Measurements from ENCODE around the gene PHF13. TPM values are rescaled to one million over a fixed set of nuclear protein-coding genes. Genes with fewer than 3 reads are reported as not detected.

PHF13 gene
- total and polyA plus RNA-seq, 2 of the 4 experiments (the other 2 are of a cell fraction) = 7.3 to 9.8 TPM

- H4K5ac ChIP-seq (ENCODE audit: low read depth, low read length) = no peak overlapping the region
- no TSS peak for BruUV-seq (replicated peaks)
These were observed 22.3 kb upstream of the PHF13 start for GRCh38 chr1:6591222-6591621.

More at GRCh38 chr1:6591222-6591621, 22.3 kb upstream of the PHF13 start:
- no peak overlapping the region for H4K91ac ChIP-seq (ENCODE audit: insufficient read depth, low read depth, low read length)
- CTCF ChIA-PET = no interaction called here
- TF ChIP-seq CEBPB (IDR thresholded peaks at IDR 0.05; ENCODE audit: low read depth, low read length) = no peak
- TF ChIP-seq MAFK (IDR thresholded peaks at IDR 0.05; ENCODE audit: low read depth, low read length) = no peak
- TF ChIP-seq NFE2L2 (IDR thresholded peaks at IDR 0.05; ENCODE audit: low read depth, low read length) = no peak
- TF ChIP-seq, protein P1, sequence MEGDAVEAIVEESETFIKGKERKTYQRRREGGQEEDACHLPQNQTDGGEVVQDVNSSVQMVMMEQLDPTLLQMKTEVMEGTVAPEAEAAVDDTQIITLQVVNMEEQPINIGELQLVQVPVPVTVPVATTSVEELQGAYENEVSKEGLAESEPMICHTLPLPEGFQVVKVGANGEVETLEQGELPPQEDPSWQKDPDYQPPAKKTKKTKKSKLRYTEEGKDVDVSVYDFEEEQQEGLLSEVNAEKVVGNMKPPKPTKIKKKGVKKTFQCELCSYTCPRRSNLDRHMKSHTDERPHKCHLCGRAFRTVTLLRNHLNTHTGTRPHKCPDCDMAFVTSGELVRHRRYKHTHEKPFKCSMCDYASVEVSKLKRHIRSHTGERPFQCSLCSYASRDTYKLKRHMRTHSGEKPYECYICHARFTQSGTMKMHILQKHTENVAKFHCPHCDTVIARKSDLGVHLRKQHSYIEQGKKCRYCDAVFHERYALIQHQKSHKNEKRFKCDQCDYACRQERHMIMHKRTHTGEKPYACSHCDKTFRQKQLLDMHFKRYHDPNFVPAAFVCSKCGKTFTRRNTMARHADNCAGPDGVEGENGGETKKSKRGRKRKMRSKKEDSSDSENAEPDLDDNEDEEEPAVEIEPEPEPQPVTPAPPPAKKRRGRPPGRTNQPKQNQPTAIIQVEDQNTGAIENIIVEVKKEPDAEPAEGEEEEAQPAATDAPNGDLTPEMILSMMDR (conservative IDR thresholded peaks at IDR 0.05; ENCODE audit: low read depth, low read length) = no peak
- TF ChIP-seq MXI1 (IDR thresholded peaks at IDR 0.05; ENCODE audit: borderline replicate concordance, low read depth, low read length) = no peak
- no peak for TF ChIP-seq POLR2A (IDR thresholded peaks at IDR 0.05; ENCODE audit: low read depth, low read length)
- no peak for TF ChIP-seq SMC3 (IDR thresholded peaks at IDR 0.05; ENCODE audit: low read depth, low read length)
- TF ChIP-seq, protein P2, sequence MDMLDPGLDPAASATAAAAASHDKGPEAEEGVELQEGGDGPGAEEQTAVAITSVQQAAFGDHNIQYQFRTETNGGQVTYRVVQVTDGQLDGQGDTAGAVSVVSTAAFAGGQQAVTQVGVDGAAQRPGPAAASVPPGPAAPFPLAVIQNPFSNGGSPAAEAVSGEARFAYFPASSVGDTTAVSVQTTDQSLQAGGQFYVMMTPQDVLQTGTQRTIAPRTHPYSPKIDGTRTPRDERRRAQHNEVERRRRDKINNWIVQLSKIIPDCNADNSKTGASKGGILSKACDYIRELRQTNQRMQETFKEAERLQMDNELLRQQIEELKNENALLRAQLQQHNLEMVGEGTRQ (IDR thresholded peaks at IDR 0.05; ENCODE audit: low read depth, low read length) = no peak
- no peak for TF ChIP-seq MAZ (IDR thresholded peaks at IDR 0.05; ENCODE audit: borderline replicate concordance, low read depth, low read length)
- no peak for TF ChIP-seq RFX5 (IDR thresholded peaks at IDR 0.05; ENCODE audit: low read depth, low read length)
- TF ChIP-seq, protein P3, sequence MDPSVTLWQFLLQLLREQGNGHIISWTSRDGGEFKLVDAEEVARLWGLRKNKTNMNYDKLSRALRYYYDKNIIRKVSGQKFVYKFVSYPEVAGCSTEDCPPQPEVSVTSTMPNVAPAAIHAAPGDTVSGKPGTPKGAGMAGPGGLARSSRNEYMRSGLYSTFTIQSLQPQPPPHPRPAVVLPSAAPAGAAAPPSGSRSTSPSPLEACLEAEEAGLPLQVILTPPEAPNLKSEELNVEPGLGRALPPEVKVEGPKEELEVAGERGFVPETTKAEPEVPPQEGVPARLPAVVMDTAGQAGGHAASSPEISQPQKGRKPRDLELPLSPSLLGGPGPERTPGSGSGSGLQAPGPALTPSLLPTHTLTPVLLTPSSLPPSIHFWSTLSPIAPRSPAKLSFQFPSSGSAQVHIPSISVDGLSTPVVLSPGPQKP (IDR thresholded peaks at IDR 0.05; ENCODE audit: borderline replicate concordance, low read depth, low read length) = no peak
- no peak for TF ChIP-seq RAD21 (IDR thresholded peaks at IDR 0.05; ENCODE audit: low read length)
- no peak for TF ChIP-seq FOS (IDR thresholded peaks at IDR 0.05; ENCODE audit: low read depth, low read length)
- no peak for TF ChIP-seq CHD1 (IDR thresholded peaks at IDR 0.05; ENCODE audit: low read depth, low read length)
- no peak for TF ChIP-seq BHLHE40 (IDR thresholded peaks at IDR 0.05; ENCODE audit: low read depth, low read length)
- TF ChIP-seq RCOR1 (IDR thresholded peaks at IDR 0.05; ENCODE audit: insufficient replicate concordance, low read length) = no peak
- H3K56ac ChIP-seq (ENCODE audit: extremely low read depth, insufficient read depth, low read length) = no peak overlapping the region
- H2BK15ac ChIP-seq (ENCODE audit: low read depth, low read length) = no peak overlapping the region
- peaks cover 85% of the 10 kb centered on the region for H3K36me3 ChIP-seq (ENCODE audit: control insufficient read depth, insufficient read depth, low read length)
- H3K27me3 ChIP-seq (ENCODE audit: control insufficient read depth, insufficient read depth, low read length) = no peaks in the 10 kb centered on the region
- H3K4ac ChIP-seq (ENCODE audit: low read depth, low read length) = no peak overlapping the region
- intact Hi-C loops (cut with micrococcal nuclease) = no loop called here
- H2BK20ac ChIP-seq (ENCODE audit: low read depth, low read length) = no peak overlapping the region
- no peak overlapping the region for H2BK120ac ChIP-seq (ENCODE audit: low read depth, low read length)
- dilution Hi-C loops (cut with HindIII; ENCODE audit: low sequenced_read_pairs, unreplicated experiment) = no loop called here
- no peak overlapping the region for H2AFZ ChIP-seq (replicated peaks; ENCODE audit: low read length, poor library complexity)
- DNase-seq (no peak), ATAC-seq (ENCODE audit: low read depth) (no peak)
- 94% methylated on average over 13 of the region's 13 CpGs; no CpG with 5 or more reads in 1 of the 2 experiments for WGBS, 2 experiments (ENCODE audit: extremely low coverage in 2 of 2, insufficient read length in 1 of 2)
- H3K4me1 ChIP-seq (ENCODE audit: control insufficient read depth, insufficient read depth, low read length) = no peaks in the 10 kb centered on the region
- no peak overlapping the region for H4K8ac ChIP-seq (ENCODE audit: low read depth in 2 of 2, low read length in 2 of 2)
- no peak overlapping the region for H3K9ac ChIP-seq (ENCODE audit: low read depth, low read length)
- H3K4me2 ChIP-seq (ENCODE audit: low read depth, low read length) = no peak overlapping the region
- H3K79me1 ChIP-seq (ENCODE audit: low read depth in 1 of 2, low read length in 2 of 2) = peaks cover 8 to 70% of the 10 kb centered on the region in 2 experiments; a peak in 3 of 4 replicates
- no peak overlapping the region for H3K27ac ChIP-seq (ENCODE audit: insufficient read depth, low read length)
- no peak overlapping the region for H2AK9ac ChIP-seq (replicated peaks; ENCODE audit: low read depth, low read length, poor library complexity)
- no peak overlapping the region for H2BK5ac ChIP-seq (ENCODE audit: low read depth, low read length, poor library complexity, severe bottlenecking)
- no peak overlapping the region for H3K23ac ChIP-seq (ENCODE audit: low read depth, low read length)
- no peak overlapping the region for H3K14ac ChIP-seq (replicated peaks; ENCODE audit: low read depth, low read length)
- H3K9me1 ChIP-seq (ENCODE audit: insufficient read depth, low read length) = no peaks in the 10 kb centered on the region
- POLR2A ChIA-PET (ENCODE audit: unreplicated experiment) = no interaction called here
- H3K4me3 ChIP-seq (ENCODE audit: insufficient read depth, low read depth, low read length) = no peak overlapping the region
- in situ Hi-C loops (cut with MboI; ENCODE audit: low sequenced_read_pairs) = no loop called here
- peaks cover 70% of the 10 kb centered on the region for H4K20me1 ChIP-seq (ENCODE audit: insufficient read depth, low read length)
- no peak overlapping the region for H2AK5ac ChIP-seq (ENCODE audit: low read depth, low read length)
- no peaks in the 10 kb centered on the region for H3K9me3 ChIP-seq (ENCODE audit: control insufficient read depth, insufficient read depth, low read length)
- no peak overlapping the region for H3K18ac ChIP-seq (ENCODE audit: low read depth, low read length)
